ENCODE measurements around the gene CRLF1.

The CRLF1 gene

DNA sequence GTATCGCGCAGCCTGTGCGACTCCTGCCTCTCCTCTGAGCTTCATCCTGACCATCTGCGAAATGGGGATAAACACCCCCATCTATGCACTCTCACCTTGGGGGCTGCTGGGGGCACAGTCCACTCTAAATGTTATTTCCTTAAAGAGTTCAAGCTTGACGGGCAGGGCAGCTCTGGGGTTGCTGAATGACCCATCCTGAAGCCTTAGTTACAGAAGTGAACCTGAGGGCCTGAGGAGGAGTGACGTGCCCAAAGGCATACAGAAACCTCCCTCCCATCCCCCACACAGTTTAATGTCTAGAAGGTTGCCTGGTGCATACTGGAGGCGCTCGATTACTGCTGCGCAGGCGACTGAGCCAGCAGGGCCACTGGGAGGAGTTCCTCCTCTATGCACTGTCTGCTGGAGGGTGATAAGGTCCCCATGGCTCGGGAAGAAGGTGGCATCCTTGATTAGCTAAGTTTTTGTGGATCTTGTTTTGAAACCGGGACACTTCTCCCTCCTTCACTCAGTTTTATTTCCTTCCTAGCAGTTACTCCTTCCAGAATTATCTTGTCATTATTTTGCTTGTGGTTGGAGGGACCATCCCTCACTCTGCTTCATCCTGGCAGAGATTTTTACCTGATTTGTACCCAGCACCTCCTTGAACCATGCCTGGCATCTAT lies 62.7 kb downstream of the CRLF1 start:
- peak; percentile 72 for DNase-seq
